Measurements from ENCODE around the gene LSR.

Gene LSR

GRCh38 chr19:35253316-35254286, 4.8 kb downstream of the LSR start:
- H3K4me1 ChIP-seq (ENCODE audit: control insufficient read depth in 1 of 2, insufficient read depth in 2 of 2, low read length in 2 of 2) = peaks cover 0 to 7% of the 10 kb centered on the region in 2 donors
- no peaks in the 10 kb centered on the region for H3K36me3 ChIP-seq (ENCODE audit: control insufficient read depth in 1 of 2, insufficient read depth in 2 of 2, low read length in 2 of 2)
- no peak overlapping the region for H3K27ac ChIP-seq (ENCODE audit: low read length)
- no peaks in the 10 kb centered on the region for H3K9me3 ChIP-seq (ENCODE audit: control insufficient read depth in 1 of 2, low read length in 2 of 2)
- peaks cover 7% of the 10 kb centered on the region for H3K27me3 ChIP-seq (ENCODE audit: low read depth, low read length)
- H3K4me3 ChIP-seq (ENCODE audit: low read depth in 1 of 2, low read length in 2 of 2) = no peak overlapping the region

- Histone ChIP-seq H3K36me3 (ENCODE audit: control insufficient read depth in 1 of 2, insufficient read depth in 2 of 2, low read length in 2 of 2) (no peaks in the 10 kb centered on the region), H3K4me1 (ENCODE audit: control insufficient read depth in 1 of 2, insufficient read depth in 2 of 2, low read length in 2 of 2) (no peaks in the 10 kb centered on the region), H3K27me3 (ENCODE audit: low read depth, low read length) (peaks cover 7% of the 10 kb centered on the region), H3K9me3 (ENCODE audit: control insufficient read depth in 1 of 2, low read length in 2 of 2) (no peaks in the 10 kb centered on the region), H3K4me3 (ENCODE audit: low read depth in 1 of 2, low read length in 2 of 2) (no peak overlapping the region), H3K27ac (ENCODE audit: low read length) (no peak overlapping the region)
Measured at GRCh38 chr19:35254341-35255297, 5.8 kb downstream of the LSR start.

DNA sequence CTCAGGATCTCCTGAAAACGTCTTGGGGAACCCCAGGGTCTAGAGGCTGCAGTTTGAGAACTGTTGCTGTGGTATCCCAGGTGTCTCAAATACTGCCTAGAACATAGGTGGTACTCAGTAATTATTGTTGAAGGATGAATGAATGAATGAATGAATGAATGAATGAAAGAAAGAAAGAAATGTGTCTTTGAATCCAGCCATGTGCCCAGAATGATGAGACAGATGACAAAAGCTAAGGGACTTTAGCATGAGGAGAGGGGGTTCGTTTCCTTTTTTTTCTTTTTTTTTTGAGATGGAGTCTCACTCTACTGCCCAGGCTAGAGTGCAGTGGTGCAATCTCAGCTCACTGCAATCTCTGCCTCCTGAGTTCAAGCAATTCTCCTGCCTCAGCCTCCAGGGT, 7.8 kb downstream of the LSR start:
- no peak overlapping the region for H3K4me3 ChIP-seq (ENCODE audit: low read depth in 1 of 2, low read length in 2 of 2)
- H3K36me3 ChIP-seq (ENCODE audit: control insufficient read depth in 1 of 2, insufficient read depth in 2 of 2, low read length in 2 of 2) = no peaks in the 10 kb centered on the region
- no peak overlapping the region for H3K27ac ChIP-seq (ENCODE audit: low read length)
- no peaks in the 10 kb centered on the region for H3K4me1 ChIP-seq (ENCODE audit: control insufficient read depth in 1 of 2, insufficient read depth in 2 of 2, low read length in 2 of 2)
- H3K9me3 ChIP-seq (ENCODE audit: control insufficient read depth in 1 of 2, low read length in 2 of 2) = no peaks in the 10 kb centered on the region
- no peaks in the 10 kb centered on the region for H3K27me3 ChIP-seq (ENCODE audit: low read depth, low read length)

- no peaks in the 10 kb centered on the region for H3K4me1 ChIP-seq (ENCODE audit: control insufficient read depth in 1 of 2, insufficient read depth in 2 of 2, low read length in 2 of 2)
- H3K27me3 ChIP-seq (ENCODE audit: low read depth, low read length) = no peaks in the 10 kb centered on the region
- H3K9me3 ChIP-seq (ENCODE audit: control insufficient read depth in 1 of 2, low read length in 2 of 2) = no peaks in the 10 kb centered on the region
Measured at GRCh38 chr19:35257113-35257461, 8.3 kb downstream of the LSR start.

GRCh38 chr19:35260694-35261304, 12.0 kb downstream of the LSR start:
- Histone ChIP-seq H3K27ac (ENCODE audit: low read length) (no peak overlapping the region), H3K27me3 (ENCODE audit: low read depth, low read length) (no peaks in the 10 kb centered on the region), H3K36me3 (ENCODE audit: control insufficient read depth in 1 of 2, insufficient read depth in 2 of 2, low read length in 2 of 2) (no peaks in the 10 kb centered on the region), H3K9me3 (ENCODE audit: control insufficient read depth in 1 of 2, low read length in 2 of 2) (no peaks in the 10 kb centered on the region), H3K4me3 (ENCODE audit: low read depth in 1 of 2, low read length in 2 of 2) (no peak overlapping the region), H3K4me1 (ENCODE audit: control insufficient read depth in 1 of 2, insufficient read depth in 2 of 2, low read length in 2 of 2) (peaks cover 0 to 3% of the 10 kb centered on the region in 2 donors)

More at GRCh38 chr19:35257113-35257461, 8.3 kb downstream of the LSR start:
- Histone ChIP-seq H3K36me3 (ENCODE audit: control insufficient read depth in 1 of 2, insufficient read depth in 2 of 2, low read length in 2 of 2) (no peaks in the 10 kb centered on the region), H3K27ac (ENCODE audit: low read length) (no peak overlapping the region), H3K4me3 (ENCODE audit: low read depth in 1 of 2, low read length in 2 of 2) (no peak overlapping the region)

DNA sequence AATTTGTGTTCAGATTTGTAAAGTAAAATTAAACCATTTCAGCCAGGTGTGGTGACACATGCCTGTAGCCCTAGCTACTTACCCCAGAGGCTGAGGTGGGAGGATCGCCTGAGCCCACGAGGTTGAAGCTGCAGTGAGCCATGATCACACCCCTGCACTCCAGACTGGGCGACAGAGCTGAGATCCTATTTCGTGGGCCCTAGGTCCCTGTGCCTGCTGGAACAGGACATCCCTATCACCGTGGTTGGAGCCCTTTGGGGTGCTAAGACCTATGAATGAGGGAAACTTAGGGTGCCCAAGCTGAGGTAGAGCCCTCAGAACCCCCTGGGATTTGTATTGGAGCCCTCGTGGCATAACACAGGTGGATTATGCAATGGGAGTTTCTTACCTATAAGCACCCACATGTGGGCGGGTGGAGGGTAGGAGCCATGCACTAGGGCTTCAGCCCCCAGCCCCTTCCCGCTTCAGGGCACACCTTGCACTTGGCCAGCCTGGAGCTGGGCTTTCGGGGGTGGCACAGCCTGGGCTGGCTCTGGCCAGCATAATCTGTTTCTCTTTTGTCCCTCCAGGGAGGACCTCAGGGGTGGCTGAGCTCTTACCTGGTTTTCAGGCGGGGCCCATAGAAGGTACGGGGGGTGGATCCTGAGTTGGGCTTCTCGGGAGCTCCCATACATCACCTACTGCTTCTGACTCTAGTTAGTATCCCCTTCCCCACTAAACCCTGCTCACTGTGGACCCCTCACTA, 12.7 kb downstream of the LSR start:
- Histone ChIP-seq H3K36me3 (ENCODE audit: control insufficient read depth in 1 of 2, insufficient read depth in 2 of 2, low read length in 2 of 2) (no peaks in the 10 kb centered on the region), H3K4me3 (ENCODE audit: low read depth in 1 of 2, low read length in 2 of 2) (no peak overlapping the region), H3K27ac (ENCODE audit: low read length) (no peak overlapping the region), H3K4me1 (ENCODE audit: control insufficient read depth in 1 of 2, insufficient read depth in 2 of 2, low read length in 2 of 2) (peaks cover 0 to 9% of the 10 kb centered on the region in 2 donors), H3K9me3 (ENCODE audit: control insufficient read depth in 1 of 2, low read length in 2 of 2) (no peaks in the 10 kb centered on the region), H3K27me3 (ENCODE audit: low read depth, low read length) (no peaks in the 10 kb centered on the region)

DNA sequence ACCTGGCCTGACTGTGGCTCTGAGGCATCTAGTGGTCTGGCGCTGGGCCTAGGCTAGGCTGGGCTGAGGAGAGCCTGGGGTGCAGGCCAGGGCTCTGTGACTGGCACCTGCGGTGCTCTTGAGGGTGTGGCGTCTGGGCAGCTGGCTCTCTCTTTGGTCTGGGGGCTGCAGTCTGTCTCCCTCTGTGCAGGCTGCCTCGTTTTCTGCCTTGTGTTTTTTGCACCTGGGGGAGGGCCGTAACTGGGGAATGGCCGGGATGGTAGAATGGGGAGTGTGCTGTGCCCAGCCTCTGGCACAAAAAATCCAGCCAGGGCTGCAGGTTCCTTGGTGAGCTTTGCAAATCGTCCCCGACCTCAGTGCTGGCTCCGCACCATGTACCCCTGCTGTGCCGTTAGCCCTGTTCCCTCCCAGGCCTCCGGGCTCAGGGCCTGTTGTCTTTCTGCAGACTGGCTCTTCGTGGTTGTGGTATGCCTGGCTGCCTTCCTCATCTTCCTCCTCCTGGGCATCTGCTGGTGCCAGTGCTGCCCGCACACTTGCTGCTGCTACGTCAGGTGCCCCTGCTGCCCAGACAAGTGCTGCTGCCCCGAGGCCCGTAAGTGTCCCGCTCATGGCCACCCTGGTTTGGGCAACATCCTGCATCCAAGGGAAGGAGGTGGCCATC, 13.4 kb downstream of the LSR start:
- no peak overlapping the region for H3K27ac ChIP-seq (ENCODE audit: low read length)
- H3K4me3 ChIP-seq (ENCODE audit: low read depth in 1 of 2, low read length in 2 of 2) = no peak overlapping the region
- H3K27me3 ChIP-seq (ENCODE audit: low read depth, low read length) = no peaks in the 10 kb centered on the region
- H3K36me3 ChIP-seq (ENCODE audit: control insufficient read depth in 1 of 2, insufficient read depth in 2 of 2, low read length in 2 of 2) = no peaks in the 10 kb centered on the region
- H3K4me1 ChIP-seq (ENCODE audit: control insufficient read depth in 1 of 2, insufficient read depth in 2 of 2, low read length in 2 of 2) = peaks cover 2 to 14% of the 10 kb centered on the region in 2 donors
- no peaks in the 10 kb centered on the region for H3K9me3 ChIP-seq (ENCODE audit: control insufficient read depth in 1 of 2, low read length in 2 of 2)

DNA sequence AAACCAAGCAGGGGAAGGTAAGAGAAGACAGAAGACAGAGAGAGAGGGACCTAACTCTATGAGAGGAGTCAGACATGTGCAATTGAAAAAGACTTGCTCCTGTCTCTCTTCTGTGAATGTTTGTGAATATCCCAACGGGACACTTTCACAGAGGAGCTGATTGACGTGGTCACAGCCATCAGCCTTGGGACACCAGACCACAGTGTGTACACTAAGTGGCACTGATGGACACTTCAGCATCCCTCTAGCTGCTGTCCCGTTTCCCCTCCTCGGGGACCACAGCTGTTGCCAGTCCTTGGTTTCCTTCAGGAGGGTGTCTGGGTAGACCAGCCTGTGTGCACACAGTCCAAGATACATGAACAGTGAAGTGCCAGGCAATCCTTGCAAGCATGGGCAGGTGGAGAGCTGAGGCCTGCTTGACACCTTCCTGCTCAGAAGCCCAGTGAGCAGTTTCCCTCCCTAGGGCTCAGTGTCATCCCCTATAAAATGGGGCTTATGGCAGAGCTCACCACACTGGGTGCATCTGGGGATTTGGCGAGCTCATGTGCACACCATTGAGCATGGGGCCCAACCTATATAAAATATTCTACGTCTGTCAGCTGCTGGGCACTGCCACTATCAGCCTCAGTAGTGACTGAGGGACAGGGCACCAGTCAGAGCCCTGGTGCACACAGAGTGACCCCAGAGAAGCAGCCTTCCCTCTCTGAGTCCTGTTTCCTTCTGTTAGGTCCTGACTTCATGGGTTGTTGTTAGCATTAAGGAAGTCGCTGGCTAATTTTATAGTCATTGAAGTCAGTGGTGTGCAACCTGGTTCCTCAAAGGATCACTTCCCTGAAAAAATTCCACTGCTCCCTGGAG, 15.7 kb downstream of the LSR start:
- Histone ChIP-seq H3K27me3 (ENCODE audit: low read depth, low read length) (no peaks in the 10 kb centered on the region), H3K36me3 (ENCODE audit: control insufficient read depth in 1 of 2, insufficient read depth in 2 of 2, low read length in 2 of 2) (no peaks in the 10 kb centered on the region), H3K4me1 (ENCODE audit: control insufficient read depth in 1 of 2, insufficient read depth in 2 of 2, low read length in 2 of 2) (peaks cover 2 to 14% of the 10 kb centered on the region in 2 donors), H3K27ac (ENCODE audit: low read length) (no peak overlapping the region), H3K4me3 (ENCODE audit: low read depth in 1 of 2, low read length in 2 of 2) (no peak overlapping the region), H3K9me3 (ENCODE audit: control insufficient read depth in 1 of 2, low read length in 2 of 2) (no peaks in the 10 kb centered on the region)

DNA sequence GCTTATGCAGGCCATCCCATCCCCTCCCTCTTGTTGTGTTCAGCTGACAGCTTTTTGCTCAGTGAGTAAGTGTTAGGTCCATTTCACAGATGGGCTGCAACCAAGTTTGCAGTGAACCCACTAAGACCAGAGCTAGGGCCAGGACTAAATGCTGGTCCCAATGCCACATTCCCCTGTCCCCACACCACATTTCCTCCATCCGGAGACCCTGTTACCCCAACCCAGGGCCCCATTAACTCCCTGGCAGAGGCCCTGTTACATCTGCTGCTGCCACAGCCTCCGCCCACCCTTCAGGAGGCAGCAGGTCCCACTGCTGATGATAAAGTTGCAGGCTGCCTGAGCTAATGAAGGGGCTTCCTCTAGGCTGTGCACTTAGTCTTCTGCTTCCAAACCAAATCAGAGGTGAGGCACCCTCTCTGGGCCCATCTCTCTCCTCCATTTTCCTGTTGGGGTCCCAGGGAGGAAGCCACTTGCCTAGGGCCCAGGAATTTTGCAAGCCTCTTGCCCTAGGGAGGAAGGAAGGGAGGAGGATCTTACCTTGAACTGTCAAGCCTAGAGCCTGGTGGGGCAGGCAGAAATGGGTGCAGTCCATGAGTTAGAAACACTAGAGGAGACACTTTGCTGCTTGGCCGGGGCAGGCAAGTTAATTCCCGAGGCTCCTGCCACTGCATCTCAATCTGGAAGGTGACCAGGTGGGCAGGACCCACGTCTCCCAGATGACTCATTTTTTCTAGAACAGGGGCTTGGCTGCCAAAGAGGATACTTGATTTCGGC, 16.5 kb downstream of the LSR start:
- H3K4me3 ChIP-seq (ENCODE audit: low read depth in 1 of 2, low read length in 2 of 2) = no peak overlapping the region
- H3K4me1 ChIP-seq (ENCODE audit: control insufficient read depth in 1 of 2, insufficient read depth in 2 of 2, low read length in 2 of 2) = peaks cover 2 to 22% of the 10 kb centered on the region in 2 donors
- H3K9me3 ChIP-seq (ENCODE audit: control insufficient read depth in 1 of 2, low read length in 2 of 2) = no peaks in the 10 kb centered on the region
- H3K27me3 ChIP-seq (ENCODE audit: low read depth, low read length) = no peaks in the 10 kb centered on the region
- H3K36me3 ChIP-seq (ENCODE audit: control insufficient read depth in 1 of 2, insufficient read depth in 2 of 2, low read length in 2 of 2) = peaks cover 0 to under 1% of the 10 kb centered on the region in 2 donors
- no peak overlapping the region for H3K27ac ChIP-seq (ENCODE audit: low read length)
